ENCODE results near the gene HBE1.

- TF ChIP-seq CTCF (IDR thresholded peaks at IDR 0.05) (no peak), POLR2A (IDR thresholded peaks at IDR 0.05) (no peak)
These were observed 18.6 kb upstream of the HBE1 start for GRCh38 chr11:5288108-5288905.

Measured in Peyer's patch (tissue), 4 donors.